K562 (cell line): ENCODE measurements around the gene C14orf180. TPM values are rescaled to one million over a fixed set of nuclear protein-coding genes. Genes with fewer than 3 reads are reported as not detected.
A peak's percentile ranks its signal among the peaks of the same experiment; 100 is the strongest.

Experiments used
- ATAC-seq: fragments of 200-7000 bp; cut with Tn5 transposase; 3 replicates; pipeline ENCODE4 v1.9.1; 2020; ENCODE audit warnings: moderate library complexity
- BruUV-seq: library from RNA; stranded (reverse); fragments of 400-500 nt; replicated peaks from 2 replicates; lab custom pipeline; 2021; lab: Mats Ljungman, UMichigan
- CTCF ChIA-PET: fragments of 300-600 bp; formaldehyde crosslinking; extraction: SDS; loops from one replicate; lab custom pipeline; 2021; ENCODE audit warnings: low intra/inter-chr PET ratio; lab: Yijun Ruan, JAX
- POLR2A ChIA-PET: fragments of 300-600, 350-650 bp; sonication (Branson Sonifier 250); formaldehyde crosslinking; extraction: SDS; loops from one replicate; lab custom pipeline; 2021; ENCODE audit warnings: antibody characterized with exemption, inconsistent platforms; lab: Yijun Ruan, JAX
- DNase-seq, 4 experiments: peaks; one replicate each; pipeline versions ENCODE4 v3.0.0 to v3.0.0-alpha.2; 2011 to 2018; ENCODE audit warnings: low spot score in 3 of 4, mixed read lengths in 3 of 4; ENCODE audit errors: extremely low read depth in 1 of 4
- FAIRE-seq: peaks from 2 replicates; lab custom pipeline; 2011; peaks lifted over from hg19 to GRCh38; lab: Jason Lieb, UNC
- H2AFZ ChIP-seq: 2 replicates; pipeline ENCODE4 v1.6.0; 2011; ENCODE audit warnings: low read depth, low read length, control low read depth, inconsistent platforms
- H3K27ac ChIP-seq: fragments of 200-600 bp; 3 replicates; pipeline ENCODE4 v1.8.0; 2011; ENCODE audit warnings: low read depth, mild to moderate bottlenecking, control low read depth, inconsistent platforms, low read length, moderate library complexity, mixed read lengths; ENCODE audit errors: extremely low read depth
- H3K27me3 ChIP-seq, 2 experiments: fragments of 300-600 bp in 1 of 2; 2 replicates in 1 of 2; 3 replicates in 1 of 2; pipeline versions ENCODE4 v1.6.0 to v1.8.0; 2011; ENCODE audit warnings: inconsistent platforms in 2 of 2, low read length in 2 of 2, mild to moderate bottlenecking in 1 of 2, mixed read lengths in 1 of 2, moderate library complexity in 1 of 2; ENCODE audit not compliant: control insufficient read depth in 2 of 2, insufficient read depth in 2 of 2
- H3K36me3 ChIP-seq: fragments of 300-600 bp; 3 replicates; pipeline ENCODE4 v1.8.0; 2011; ENCODE audit warnings: mild to moderate bottlenecking, low read length, inconsistent platforms; ENCODE audit not compliant: control insufficient read depth, insufficient read depth
- H3K4me1 ChIP-seq, 2 experiments: fragments of 200-600 bp in 1 of 2; replicated peaks in 1 of 2; 2 replicates in 1 of 2; 3 replicates in 1 of 2; pipeline versions ENCODE4 v1.5.1 to v1.8.0; 2011; ENCODE audit warnings: inconsistent platforms in 2 of 2, low read length in 2 of 2, mild to moderate bottlenecking in 1 of 2, mixed read lengths in 1 of 2, moderate library complexity in 1 of 2; ENCODE audit not compliant: control insufficient read depth in 2 of 2, insufficient read depth in 2 of 2
- H3K4me2 ChIP-seq: 2 replicates; pipeline ENCODE4 v1.6.1; 2011; ENCODE audit warnings: low read length, control low read depth, inconsistent platforms, mixed read lengths; ENCODE audit not compliant: insufficient read depth
- H3K4me3 ChIP-seq: fragments of 200-600 bp; sonication (generic), shearing (Covaris generic); 2 replicates; pipeline ENCODE4 v1.5.1; 2016; ENCODE audit warnings: control low read depth, inconsistent platforms
- H3K79me2 ChIP-seq: fragments of 200-600 bp; 3 replicates; pipeline ENCODE4 v1.8.0; 2011; ENCODE audit warnings: low read length, inconsistent platforms; ENCODE audit not compliant: control insufficient read depth, insufficient read depth
- H3K9ac ChIP-seq, 2 experiments: 2 replicates each; pipeline versions ENCODE4 v1.6.0 to v1.6.1; 2011; ENCODE audit warnings: low read depth in 2 of 2, low read length in 2 of 2, control low read depth in 1 of 2, inconsistent platforms in 1 of 2, mild to moderate bottlenecking in 1 of 2, mixed read lengths in 1 of 2; ENCODE audit not compliant: insufficient read depth in 1 of 2
- H3K9me1 ChIP-seq: one replicate; pipeline ENCODE4 v1.6.0; 2011; ENCODE audit warnings: inconsistent platforms, mild to moderate bottlenecking, low read length, moderate library complexity; ENCODE audit not compliant: control insufficient read depth, insufficient read depth
- H3K9me3 ChIP-seq: replicated peaks from 2 replicates; pipeline ENCODE4 v1.5.1; 2011; ENCODE audit warnings: low read depth, low read length, inconsistent platforms; ENCODE audit not compliant: control insufficient read depth, insufficient read depth
- H4K20me1 ChIP-seq: replicated peaks from 2 replicates; pipeline ENCODE4 v1.6.1; 2011; ENCODE audit warnings: low read length, inconsistent platforms, mixed read lengths; ENCODE audit not compliant: control insufficient read depth, insufficient read depth
- CBFA2T2 ChIP-seq: fragments of 450-650 bp; conservative IDR thresholded peaks from 2 replicates; pipeline ENCODE4 v1.6.1; 2017; ENCODE audit warnings: mild to moderate bottlenecking
- CBX5 ChIP-seq: IDR thresholded peaks from 2 replicates; pipeline ENCODE4 v1.6.1; 2014; ENCODE audit warnings: low read depth, borderline replicate concordance
- GABPA ChIP-seq: fragments of 200-800 bp; sonication (Bioruptor generic); conservative IDR thresholded peaks from 2 replicates; pipeline ENCODE4 v1.6.1; 2016; ENCODE audit warnings: low read depth, missing genetic modification characterization, missing compliant biosample characterization
- JUND ChIP-seq, 2 experiments: IDR thresholded peaks; 2 replicates in 1 of 2; 3 replicates in 1 of 2; pipeline ENCODE4 v1.6.1; 2011; ENCODE audit warnings: borderline replicate concordance in 2 of 2, low read depth in 2 of 2, low read length in 2 of 2, improper control_type of control experiment in 1 of 2, missing biosample characterization in 1 of 2, missing genetic modification characterization in 1 of 2, missing genetic modification reagents in 1 of 2
- KAT8 ChIP-seq: fragments of 450-650 bp; IDR thresholded peaks from 2 replicates; pipeline ENCODE4 v1.6.1; 2016; ENCODE audit warnings: low read depth, mild to moderate bottlenecking
- MLX ChIP-seq, 2 experiments: fragments of 450-650 bp in 1 of 2; sonication (generic) in 1 of 2; formaldehyde crosslinking; conservative IDR thresholded peaks; 2 replicates each; pipeline versions ENCODE4 v1.4.0 to v1.8.1; 2020 to 2022; ENCODE audit warnings: mild to moderate bottlenecking in 1 of 2, missing genetic modification reagents in 1 of 2
- MYNN ChIP-seq, 2 experiments: sonication (generic); formaldehyde crosslinking in 1 of 2; IDR thresholded peaks; 2 replicates each; pipeline versions ENCODE4 v1.5.0 to v1.6.1; 2016 to 2020; ENCODE audit warnings: antibody characterized with exemption in 1 of 2, missing genetic modification reagents in 1 of 2
- NFIC ChIP-seq: fragments of 450-650 bp; IDR thresholded peaks from 2 replicates; pipeline ENCODE4 v1.6.1; 2017; ENCODE audit warnings: mild to moderate bottlenecking, inconsistent platforms
- STAT5A ChIP-seq: IDR thresholded peaks from 2 replicates; pipeline ENCODE4 v1.6.1; 2012; ENCODE audit warnings: low read length, inconsistent platforms, borderline replicate concordance
- ZNF23 ChIP-seq: fragments of 250-450 bp; sonication (Bioruptor Pico); IDR thresholded peaks from 2 replicates; pipeline ENCODE4 v1.4.0; 2020; ENCODE audit warnings: mild to moderate bottlenecking
- ZNF717 ChIP-seq: fragments of 250-450 bp; sonication (Bioruptor Pico); IDR thresholded peaks from 2 replicates; pipeline ENCODE4 v1.5.0; 2021
- ZNF77 ChIP-seq: fragments of 250-450 bp; sonication (Bioruptor Pico); IDR thresholded peaks from 2 replicates; pipeline ENCODE4 v1.5.0; 2020
- WGBS: fragments of 100-300 bp; shearing (Covaris generic); methylation state at CpG from one replicate; pipeline ENCODE4 v1.1.6; 2016; ENCODE audit warnings: low coverage, mixed read lengths; ENCODE audit not compliant: insufficient coverage; ENCODE audit errors: missing lambda C conversion rate; 5-methylcytosine and 5-hydroxymethylcytosine counted together
- in situ Hi-C: fragments of 300-500 bp; cut with MboI; formaldehyde crosslinking; loops from 4 replicates; pipeline ENCODE4 v1.15.0; 2018; ENCODE audit warnings: inconsistent platforms, mixed read lengths
- intact Hi-C: fragments of 100-400 bp; cut with micrococcal nuclease; formaldehyde crosslinking; loops from 2 replicates; pipeline ENCODE4 v1.14.2; 2022
- polyA plus RNA-seq, 8 experiments: library from polyadenylated mRNA; depleted of rRNA in 4 of 8; stranded (reverse) in 5 of 8; unstranded in 3 of 8; fragments of >200 nt; fragmentation: Nextera tagmentation in 2 of 8; fragmentation: Illumina TruSeq in 1 of 8; extraction: Ambion mirVana in 2 of 8; extraction: Trizol in 1 of 8; gene quantifications; 2 replicates each; pipeline versions ENCODE4 v1.2.1 to v1.2.3, GENCODE V29; 2011 to 2014; ENCODE audit warnings: inconsistent platforms in 1 of 8, missing spikeins in 1 of 8
- total RNA-seq, 7 experiments: library from RNA; depleted of rRNA in 6 of 7; stranded (reverse); fragments of >200 nt in 6 of 7; fragmentation: Illumina TruSeq in 2 of 7; extraction: Trizol in 2 of 7; gene quantifications; 2 replicates each; pipeline versions ENCODE4 v1.2.1 to v1.2.3, GENCODE V29; 2011 to 2021; ENCODE audit warnings: low replicate concordance in 1 of 7

Gene C14orf180
- total and polyA plus RNA-seq, 9 of the 15 experiments (the other 6 are each of a cell fraction or from before 2014, with no cell fraction given): not detected

- in situ Hi-C loops (no loop called here), intact Hi-C loops (no loop called here)
- H3K36me3 ChIP-seq: no peaks in the 10 kb centered on the region
- no peaks in the 10 kb centered on the region for H3K79me2 ChIP-seq
- BruUV-seq: no TSS peak
- no peak for ATAC-seq
- H3K4me3 ChIP-seq: no peak overlapping the region
- H2AFZ ChIP-seq: no peak overlapping the region
- no peaks in the 10 kb centered on the region for H3K9me3 ChIP-seq
- peak in 1 of 4 experiments; percentile 2 for DNase-seq
- POLR2A ChIA-PET: no interaction called here
- peaks cover 0 to 37% of the 10 kb centered on the region in 2 experiments; a peak in 2 of 5 replicates for H3K4me1 ChIP-seq
- peaks cover 0 to 41% of the 10 kb centered on the region in 2 experiments; a peak in 2 of 5 replicates for H3K27me3 ChIP-seq
- no peak overlapping the region for H3K4me2 ChIP-seq
- no peak for FAIRE-seq
- no peaks in the 10 kb centered on the region for H3K9me1 ChIP-seq
- H3K27ac ChIP-seq: no peak overlapping the region
- 10% methylated on average over 4 of the region's 5 CpGs for WGBS
- no peak overlapping the region for H3K9ac ChIP-seq
- CTCF ChIA-PET: interaction anchor here (2.0 to 2.6 kb wide), 2 partner anchors 545 to 562 kb away, joined by 11 to 12 read pairs; no protein-coding TSS in a partner anchor
- H4K20me1 ChIP-seq: 0 out of 2 replicates have a peak, but pooled peaks cover 3% of the 10 kb centered on the region
- TF ChIP-seq CBX5 (no peak), STAT5A (no peak), NFIC (no peak), MYNN (IDR thresholded peaks at IDR 0.05) (no peak), MYNN (CRISPR knock-in tag; IDR thresholded peaks at IDR 0.05) (no peak), GABPA (tag) (no peak), KAT8 (no peak), MLX (CRISPR knock-in tag; conservative IDR thresholded peaks at IDR 0.05) (no peak), ZNF77 (CRISPR knock-in tag) (no peak), CBFA2T2 (no peak), JUND (IDR thresholded peaks at IDR 0.05; ENCODE audit: borderline replicate concordance, low read depth, low read length) (no peak), JUND (tag; IDR thresholded peaks at IDR 0.05; ENCODE audit: borderline replicate concordance, low read depth, low read length) (no peak), ZNF23 (no peak), ZNF717 (CRISPR knock-in tag) (no peak)
Measured at GRCh38 chr14:104639471-104639870, 59.9 kb downstream of the C14orf180 start.

Other genes with a start within 250 kb of the C14orf180 start
- gene TMEM179, start 25.0 kb downstream of the C14orf180 start, total RNA-seq (2014; rRNA removed): not detected in 2 replicates
- gene TMEM179, start 25.0 kb downstream of the C14orf180 start, total RNA-seq (2014; rRNA removed; fragmentation: Illumina TruSeq; extraction: Trizol): not detected in 2 replicates
- not detected in 2 replicates for gene TMEM179, start 25.0 kb downstream of the C14orf180 start, total RNA-seq (2015; rRNA removed; fragmentation: Illumina TruSeq; extraction: Trizol)
- not detected in 2 replicates for gene TMEM179, start 25.0 kb downstream of the C14orf180 start, total RNA-seq (2021)
- not detected in 2 replicates for gene TMEM179, start 25.0 kb downstream of the C14orf180 start, polyA plus RNA-seq (2011; rRNA removed)
- not detected in 2 replicates for gene TMEM179, start 25.0 kb downstream of the C14orf180 start, polyA plus RNA-seq (2014; fragmentation: Illumina TruSeq; extraction: Trizol)
- gene TMEM179, start 25.0 kb downstream of the C14orf180 start, polyA plus RNA-seq (2014; fragmentation: Nextera tagmentation; extraction: Ambion mirVana): not detected
- gene TMEM179, start 25.0 kb downstream of the C14orf180 start, polyA plus RNA-seq (2014; rRNA removed): not detected in 2 replicates
- 24.9 and 28.8 TPM in 2 replicates for gene INF2, start 109.9 kb downstream of the C14orf180 start, total RNA-seq (2014; rRNA removed)
- gene INF2, start 109.9 kb downstream of the C14orf180 start, total RNA-seq (2014; rRNA removed; fragmentation: Illumina TruSeq; extraction: Trizol): 2.8 and 4.4 TPM in 2 replicates
- 7.8 and 8.7 TPM in 2 replicates for gene INF2, start 109.9 kb downstream of the C14orf180 start, total RNA-seq (2015; rRNA removed; fragmentation: Illumina TruSeq; extraction: Trizol)
- 30.7 and 31.3 TPM in 2 replicates for gene INF2, start 109.9 kb downstream of the C14orf180 start, total RNA-seq (2021)
- 8.3 and 13.8 TPM in 2 replicates for gene INF2, start 109.9 kb downstream of the C14orf180 start, polyA plus RNA-seq (2011; rRNA removed)
- 7.2 and 12.4 TPM in 2 replicates for gene INF2, start 109.9 kb downstream of the C14orf180 start, polyA plus RNA-seq (2014; fragmentation: Illumina TruSeq; extraction: Trizol)
- 1 to 10 TPM in 1 of 2 experiments, under 1 TPM in 1; 0.56 to 1.4 TPM for gene INF2, start 109.9 kb downstream of the C14orf180 start, polyA plus RNA-seq (2014; fragmentation: Nextera tagmentation; extraction: Ambion mirVana)
- gene INF2, start 109.9 kb downstream of the C14orf180 start, polyA plus RNA-seq (2014; rRNA removed): 26.2 and 28.2 TPM in 2 replicates
- 4.4 and 5.9 TPM in 2 replicates for gene ADSS1, start 144.5 kb downstream of the C14orf180 start, total RNA-seq (2014; rRNA removed)
- gene ADSS1, start 144.5 kb downstream of the C14orf180 start, total RNA-seq (2014; rRNA removed; fragmentation: Illumina TruSeq; extraction: Trizol): 2.0 and 2.2 TPM in 2 replicates
- 3.5 and 3.6 TPM in 2 replicates for gene ADSS1, start 144.5 kb downstream of the C14orf180 start, total RNA-seq (2015; rRNA removed; fragmentation: Illumina TruSeq; extraction: Trizol)
- gene ADSS1, start 144.5 kb downstream of the C14orf180 start, total RNA-seq (2021): 4.2 and 4.9 TPM in 2 replicates
- 4.2 and 5.2 TPM in 2 replicates for gene ADSS1, start 144.5 kb downstream of the C14orf180 start, polyA plus RNA-seq (2011; rRNA removed)
- gene ADSS1, start 144.5 kb downstream of the C14orf180 start, polyA plus RNA-seq (2014; fragmentation: Illumina TruSeq; extraction: Trizol): 3.9 and 4.3 TPM in 2 replicates
- under 1 TPM; 0.53 to 0.74 TPM for gene ADSS1, start 144.5 kb downstream of the C14orf180 start, polyA plus RNA-seq (2014; fragmentation: Nextera tagmentation; extraction: Ambion mirVana)
- gene ADSS1, start 144.5 kb downstream of the C14orf180 start, polyA plus RNA-seq (2014; rRNA removed): 3.6 and 5.3 TPM in 2 replicates
- gene SIVA1, start 173.4 kb downstream of the C14orf180 start, total RNA-seq (2014; rRNA removed): 186 and 216 TPM in 2 replicates
- 4.8 and 6.1 TPM in 2 replicates for gene SIVA1, start 173.4 kb downstream of the C14orf180 start, total RNA-seq (2014; rRNA removed; fragmentation: Illumina TruSeq; extraction: Trizol)
- gene SIVA1, start 173.4 kb downstream of the C14orf180 start, total RNA-seq (2015; rRNA removed; fragmentation: Illumina TruSeq; extraction: Trizol): 55.9 and 57.8 TPM in 2 replicates
- 111 and 113 TPM in 2 replicates for gene SIVA1, start 173.4 kb downstream of the C14orf180 start, total RNA-seq (2021)
- 54.2 and 66.2 TPM in 2 replicates for gene SIVA1, start 173.4 kb downstream of the C14orf180 start, polyA plus RNA-seq (2011; rRNA removed)
- 7.8 and 43.9 TPM in 2 replicates for gene SIVA1, start 173.4 kb downstream of the C14orf180 start, polyA plus RNA-seq (2014; fragmentation: Illumina TruSeq; extraction: Trizol)
- gene SIVA1, start 173.4 kb downstream of the C14orf180 start, polyA plus RNA-seq (2014; fragmentation: Nextera tagmentation; extraction: Ambion mirVana): 10 to 100 TPM in 1 of 2 experiments, 1 to 10 TPM in 1; 4.2 to 20.6 TPM
- gene SIVA1, start 173.4 kb downstream of the C14orf180 start, polyA plus RNA-seq (2014; rRNA removed): 138 and 148 TPM in 2 replicates
- gene AKT1, start 216.0 kb downstream of the C14orf180 start, total RNA-seq (2014; rRNA removed): 80.1 and 91.2 TPM in 2 replicates
- gene AKT1, start 216.0 kb downstream of the C14orf180 start, total RNA-seq (2014; rRNA removed; fragmentation: Illumina TruSeq; extraction: Trizol): 25.9 and 37.5 TPM in 2 replicates
- 74.5 and 75.1 TPM in 2 replicates for gene AKT1, start 216.0 kb downstream of the C14orf180 start, total RNA-seq (2015; rRNA removed; fragmentation: Illumina TruSeq; extraction: Trizol)
- 117 and 132 TPM in 2 replicates for gene AKT1, start 216.0 kb downstream of the C14orf180 start, total RNA-seq (2021)
- gene AKT1, start 216.0 kb downstream of the C14orf180 start, polyA plus RNA-seq (2011; rRNA removed): 71.8 and 79.3 TPM in 2 replicates
- gene AKT1, start 216.0 kb downstream of the C14orf180 start, polyA plus RNA-seq (2014; fragmentation: Illumina TruSeq; extraction: Trizol): 82.0 and 89.7 TPM in 2 replicates
- 1 to 10 TPM in 1 of 2 experiments, under 1 TPM in 1; 0.49 to 1.3 TPM for gene AKT1, start 216.0 kb downstream of the C14orf180 start, polyA plus RNA-seq (2014; fragmentation: Nextera tagmentation; extraction: Ambion mirVana)
- gene AKT1, start 216.0 kb downstream of the C14orf180 start, polyA plus RNA-seq (2014; rRNA removed): 106 TPM in 2 replicates
- gene ZBTB42, start 221.3 kb downstream of the C14orf180 start, total RNA-seq (2014; rRNA removed): 5.5 and 7.2 TPM in 2 replicates
- gene ZBTB42, start 221.3 kb downstream of the C14orf180 start, total RNA-seq (2014; rRNA removed; fragmentation: Illumina TruSeq; extraction: Trizol): 1.4 and 1.5 TPM in 2 replicates
- 5.1 TPM in 2 replicates for gene ZBTB42, start 221.3 kb downstream of the C14orf180 start, total RNA-seq (2015; rRNA removed; fragmentation: Illumina TruSeq; extraction: Trizol)
- 7.4 and 8.5 TPM in 2 replicates for gene ZBTB42, start 221.3 kb downstream of the C14orf180 start, total RNA-seq (2021)
- gene ZBTB42, start 221.3 kb downstream of the C14orf180 start, polyA plus RNA-seq (2011; rRNA removed): 2.2 and 2.4 TPM in 2 replicates
- gene ZBTB42, start 221.3 kb downstream of the C14orf180 start, polyA plus RNA-seq (2014; fragmentation: Illumina TruSeq; extraction: Trizol): 2.4 and 4.5 TPM in 2 replicates
- gene ZBTB42, start 221.3 kb downstream of the C14orf180 start, polyA plus RNA-seq (2014; fragmentation: Nextera tagmentation; extraction: Ambion mirVana): under 1 TPM; 0.03 to 0.08 TPM
- gene ZBTB42, start 221.3 kb downstream of the C14orf180 start, polyA plus RNA-seq (2014; rRNA removed): 2.9 and 3.7 TPM in 2 replicates